ENCODE results near the gene MAP2.

The MAP2 gene

GRCh38 chr2:209663139-209663538 is 239.3 kb downstream of the MAP2 start:
- peak; percentile 32 for DNase-seq

GRCh38 chr2:209663656-209664055 is 239.8 kb downstream of the MAP2 start:
- DNase-seq: no peak

- DNase-seq: no peak
These were observed 242.4 kb downstream of the MAP2 start for GRCh38 chr2:209666296-209666695.

- no peak for DNase-seq
These were observed 247.3 kb downstream of the MAP2 start for GRCh38 chr2:209671020-209671680.

GRCh38 chr2:209673811-209674210 is 250.0 kb downstream of the MAP2 start:
- DNase-seq: no peak

GRCh38 chr2:209680596-209680995 is 256.7 kb downstream of the MAP2 start:
- no peak for DNase-seq

GRCh38 chr2:209681201-209681735 is 257.4 kb downstream of the MAP2 start:
- DNase-seq: no peak

GRCh38 chr2:209682646-209683045 is 258.8 kb downstream of the MAP2 start:
- no peak for DNase-seq

GRCh38 chr2:209685340-209685739 is 261.5 kb downstream of the MAP2 start:
- DNase-seq: no peak

GRCh38 chr2:209685963-209686362 is 262.1 kb downstream of the MAP2 start:
- no peak for DNase-seq

GRCh38 chr2:209686448-209686847 is 262.6 kb downstream of the MAP2 start:
- no peak for DNase-seq

- DNase-seq: no peak
These were observed 263.6 kb downstream of the MAP2 start for GRCh38 chr2:209687323-209687969.

GRCh38 chr2:209688385-209688784 is 264.5 kb downstream of the MAP2 start:
- no peak for DNase-seq

- DNase-seq: no peak
These were observed 266.3 kb downstream of the MAP2 start for GRCh38 chr2:209690029-209690754.

- no peak for DNase-seq
These were observed 270.9 kb downstream of the MAP2 start for GRCh38 chr2:209694748-209695147.

GRCh38 chr2:209696836-209697711 is 273.2 kb downstream of the MAP2 start:
- DNase-seq: no peak

GRCh38 chr2:209702775-209703174 is 278.9 kb downstream of the MAP2 start:
- no peak for DNase-seq

GRCh38 chr2:209713219-209713618 is 289.4 kb downstream of the MAP2 start:
- no peak for DNase-seq

GRCh38 chr2:209719034-209719433 is 295.2 kb downstream of the MAP2 start:
- no peak for DNase-seq

- DNase-seq: no peak
These were observed 297.6 kb downstream of the MAP2 start for GRCh38 chr2:209721497-209721896.

- no peak for DNase-seq
These were observed 302.5 kb downstream of the MAP2 start for GRCh38 chr2:209726311-209726710.

GRCh38 chr2:209727077-209727476 is 303.2 kb downstream of the MAP2 start:
- DNase-seq: no peak

GRCh38 chr2:209734805-209735204 is 311.0 kb downstream of the MAP2 start:
- no peak for DNase-seq

Measured in NCI-H1694 treated with DMSO at 0.1 percent for 48 hours (cell line).